Testis (tissue), 3 donors: ENCODE results near the gene HLA-DQB1. TPM values are rescaled to one million over a fixed set of nuclear protein-coding genes. Genes with fewer than 3 reads are reported as not detected.
"Not testable (repeated sequence)": the region's sequence is repeated elsewhere in the genome, so short reads cannot be mapped to it uniquely, and the experiment has no call there.

ENCODE experiments used
- DNase-seq: peaks from one replicate; pipeline ENCODE4 v3.0.0-alpha.2; 2019
- H3K27ac ChIP-seq, 2 donors: fragments of 200-600 bp; sonication (generic); one replicate each; pipeline ENCODE4 v1.5.1; 2019
- H3K27me3 ChIP-seq: fragments of 200-600 bp; sonication (generic); one replicate; pipeline ENCODE4 v1.5.1; 2019
- H3K36me3 ChIP-seq: fragments of 200-600 bp; sonication (generic); one replicate; pipeline ENCODE4 v1.5.1; 2017; ENCODE audit warnings: low read depth; ENCODE audit errors: missing control alignments
- H3K4me1 ChIP-seq: fragments of 200-600 bp; sonication (generic); one replicate; pipeline ENCODE4 v1.5.1; 2019
- H3K4me3 ChIP-seq, 2 donors: fragments of 200-600 bp; sonication (generic); one replicate each; pipeline ENCODE4 v1.5.1; 2017 to 2019
- H3K9me3 ChIP-seq: fragments of 200-600 bp; sonication (generic); one replicate; pipeline ENCODE4 v1.5.1; 2017
- CTCF ChIP-seq, 3 experiments: fragments of 450-650 bp in 2 of 3; fragments of 200-600 bp in 1 of 3; sonication (generic) in 1 of 3; IDR thresholded peaks; one replicate each; pipeline ENCODE4 v1.5.1; 2016 to 2019; ENCODE audit warnings: antibody characterized with exemption in 3 of 3, mild to moderate bottlenecking in 2 of 3, moderate library complexity in 1 of 3
- POLR2A ChIP-seq: fragments of 450-650 bp; IDR thresholded peaks from one replicate; pipeline ENCODE4 v1.6.1; 2017; ENCODE audit warnings: antibody characterized with exemption, mild to moderate bottlenecking, moderate library complexity
- WGBS, 2 donors: methylation state at CpG; one replicate each; pipeline ENCODE4 v1.1.5; 2018; 5-methylcytosine and 5-hydroxymethylcytosine counted together
- intact Hi-C: fragments of 100-400 bp; cut with DNase I; formaldehyde crosslinking; loops from one replicate; pipeline ENCODE4 v1.15.1; 2023; ENCODE audit warnings: low total_unique reads
- polyA plus RNA-seq: library from polyadenylated mRNA; stranded (reverse); fragments of 350-450 nt; fragmentation: Illumina TruSeq; extraction: RNeasy Lipid Tissue Mini Kit (QIAGEN cat#74804); gene quantifications from one replicate; pipeline ENCODE4 v1.2.3, GENCODE V29; 2014; ENCODE audit warnings: low read depth, low replicate concordance; ENCODE audit not compliant: insufficient read depth
- total RNA-seq, 2 donors: library from RNA; depleted of rRNA; stranded (reverse); fragments of >200 nt; gene quantifications; one replicate each; pipeline ENCODE4 v1.2.3, GENCODE V29; 2016

Gene HLA-DQB1
- total and polyA plus RNA-seq, 3 donors from 2014 or later, result 0.08 to 7.7 (median 1.7) TPM

DNA sequence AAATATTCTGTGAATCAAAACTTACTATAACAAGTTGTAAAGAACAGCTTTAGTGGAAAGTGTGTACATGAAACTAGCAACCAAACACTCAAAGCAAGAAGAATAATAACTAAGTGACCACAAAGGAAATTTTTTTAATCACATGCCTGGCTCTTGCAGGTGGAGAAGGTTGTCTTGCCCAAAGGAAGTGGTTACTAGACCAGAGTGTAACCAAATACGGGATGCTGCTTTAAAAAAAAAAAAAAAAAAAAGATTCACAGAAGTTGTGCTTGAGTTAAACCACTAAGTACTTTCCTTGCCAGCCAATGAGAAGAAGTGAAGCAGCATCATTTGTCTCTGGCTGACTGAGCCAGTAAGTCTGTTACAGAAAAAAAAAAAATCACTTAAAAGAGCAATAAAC lies 19.1 kb upstream of the HLA-DQB1 start:
- TF ChIP-seq POLR2A (no peak), CTCF (IDR thresholded peaks at IDR 0.05) (no peak)
- Histone ChIP-seq H3K27ac (no peak overlapping the region), H3K36me3 (no peaks in the 10 kb centered on the region), H3K27me3 (no peaks in the 10 kb centered on the region), H3K4me3 (no peak overlapping the region), H3K9me3 (no peaks in the 10 kb centered on the region), H3K4me1 (no peaks in the 10 kb centered on the region)
- intact Hi-C loops, result no loop called here
- 46 to 47% methylated on average over 1 of the region's 1 CpG for WGBS, 2 donors
- no peak for DNase-seq

GRCh38 chr6:32684246-32684645 lies 17.8 kb upstream of the HLA-DQB1 start:
- 73 to 86% methylated on average over 3 of the region's 3 CpGs for WGBS, 2 donors
- Histone ChIP-seq H3K4me1 (no peaks in the 10 kb centered on the region), H3K36me3 (no peaks in the 10 kb centered on the region), H3K27ac (no peak overlapping the region), H3K9me3 (no peaks in the 10 kb centered on the region), H3K27me3 (no peaks in the 10 kb centered on the region), H3K4me3 (no peak overlapping the region)
- no peak for TF ChIP-seq POLR2A
- DNase-seq, result no peak
- intact Hi-C loops, result no loop called here

DNA sequence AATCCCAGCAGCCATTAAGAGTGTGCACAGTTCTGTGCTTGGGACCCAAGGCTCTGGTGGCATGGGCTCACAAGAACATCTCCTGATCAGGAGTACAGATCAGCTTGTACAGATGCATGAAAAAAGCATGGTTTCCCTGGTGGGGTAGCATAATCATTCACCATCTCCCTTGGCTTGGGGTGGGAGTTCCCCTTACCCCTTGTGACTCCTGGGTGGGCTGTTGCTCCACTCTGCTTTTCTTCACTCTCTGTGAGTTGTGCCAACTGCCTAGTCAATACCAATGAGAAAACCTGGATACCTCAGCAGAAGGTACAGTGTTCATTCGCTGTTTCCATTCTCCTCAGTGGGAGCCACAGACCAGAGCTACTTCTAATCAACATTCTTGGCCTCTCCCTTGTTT lies 13.6 kb upstream of the HLA-DQB1 start:
- Histone ChIP-seq H3K4me3 (no peak overlapping the region), H3K27ac (no peak overlapping the region), H3K9me3 (no peaks in the 10 kb centered on the region), H3K4me1 (no peaks in the 10 kb centered on the region), H3K36me3 (no peaks in the 10 kb centered on the region), H3K27me3 (no peaks in the 10 kb centered on the region)
- TF ChIP-seq POLR2A (no peak), CTCF (IDR thresholded peaks at IDR 0.05) (no peak)
- intact Hi-C loops, result no loop called here
- no peak for DNase-seq
- WGBS, 2 donors, result 43 to 60% methylated on average over 1 of the region's 1 CpG

DNA sequence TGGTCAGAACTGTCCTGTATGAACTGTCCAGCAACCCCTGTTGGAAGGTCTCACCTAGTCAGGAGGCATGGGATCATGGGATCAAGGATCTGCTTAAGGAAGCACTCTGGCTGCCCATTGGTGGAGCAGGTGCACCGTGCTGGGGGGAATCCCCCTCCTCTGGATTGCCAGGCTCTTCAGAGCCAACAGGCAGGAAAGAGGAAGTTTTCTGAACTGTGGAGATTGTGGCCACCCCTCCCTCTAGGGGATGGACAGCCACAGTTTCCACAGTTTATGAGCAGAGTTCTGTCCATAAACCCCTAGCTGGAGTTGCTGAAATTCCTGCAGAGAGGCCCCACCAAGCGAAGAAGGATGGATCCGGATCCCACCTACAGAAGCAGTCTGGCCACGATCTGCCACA lies 13.0 kb upstream of the HLA-DQB1 start:
- DNase-seq, result no peak
- no peaks in the 10 kb centered on the region for H3K36me3 ChIP-seq
- no peaks in the 10 kb centered on the region for H3K27me3 ChIP-seq
- no peaks in the 10 kb centered on the region for H3K9me3 ChIP-seq
- intact Hi-C loops, result no loop called here
- WGBS, 2 donors, result 58 to 73% methylated on average over 4 of the region's 4 CpGs
- H3K4me3 ChIP-seq, result no peak overlapping the region
- H3K4me1 ChIP-seq, result no peaks in the 10 kb centered on the region
- no peak overlapping the region for H3K27ac ChIP-seq
- TF ChIP-seq CTCF (IDR thresholded peaks at IDR 0.05) (no peak), POLR2A (no peak)

DNA sequence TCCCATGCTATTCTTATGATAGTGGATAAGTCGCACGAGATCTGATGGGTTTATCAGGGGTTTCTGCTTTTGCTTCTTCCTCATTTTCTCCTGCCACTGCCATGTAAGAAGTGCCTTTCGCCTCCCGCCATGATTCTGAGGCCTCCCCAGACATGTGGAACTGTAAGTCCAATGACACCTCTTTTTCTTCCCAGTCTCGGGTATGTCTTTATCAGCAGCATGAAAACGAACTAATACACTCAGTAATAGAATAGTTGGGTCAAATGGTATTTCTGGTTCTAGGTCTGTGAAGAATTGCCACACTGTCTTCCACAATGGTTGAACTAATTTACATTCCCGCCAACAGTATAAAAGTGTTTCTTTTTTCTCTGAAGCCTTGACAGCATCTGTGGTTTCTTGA lies 7.7 kb upstream of the HLA-DQB1 start:
- H3K36me3 ChIP-seq, intact Hi-C loops, H3K4me1 ChIP-seq, H3K9me3 ChIP-seq, H3K27ac ChIP-seq, DNase-seq, H3K4me3 ChIP-seq, H3K27me3 ChIP-seq: not testable (repeated sequence)
- 71 to 88% methylated on average over 7 of the region's 7 CpGs for WGBS, 2 donors

DNA sequence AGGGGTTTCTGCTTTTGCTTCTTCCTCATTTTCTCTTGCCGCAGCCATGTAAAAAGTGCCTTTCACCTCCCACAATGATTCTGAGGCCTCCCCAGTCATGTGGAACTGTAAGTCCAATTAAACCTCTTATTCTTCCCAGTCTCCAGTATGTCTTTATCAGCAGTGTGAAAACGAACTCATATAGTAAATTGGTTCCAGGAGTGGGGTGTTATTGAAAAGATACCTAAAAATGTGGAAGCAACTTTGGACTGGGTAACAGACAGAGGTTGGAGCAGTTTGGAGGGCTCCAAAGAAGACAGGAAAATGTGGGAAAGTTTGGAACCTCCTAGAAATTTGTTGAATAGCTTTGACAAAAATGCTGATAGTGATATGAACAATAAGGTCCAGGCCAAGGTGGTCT lies 5.5 kb upstream of the HLA-DQB1 start:
- H3K4me1 ChIP-seq, H3K4me3 ChIP-seq, DNase-seq, H3K27me3 ChIP-seq, H3K27ac ChIP-seq, H3K9me3 ChIP-seq, H3K36me3 ChIP-seq, intact Hi-C loops: not testable (repeated sequence)
- WGBS, 2 donors, result 49 to 82% methylated on average over 2 of the region's 2 CpGs
